ENCODE data around the gene MICAL3.

MICAL3 gene

GRCh38 chr22:17786435-17787161, 237.8 kb downstream of the MICAL3 start:
- Histone ChIP-seq H3K4me3 (ENCODE audit: severe bottlenecking) (no peak overlapping the region), H3K27ac (ENCODE audit: poor library complexity, severe bottlenecking) (peak overlapping the region; percentile 21), H3K36me3 (ENCODE audit: low read depth) (peaks cover 4% of the 10 kb centered on the region; the same call in 1 of the 2 replicates), H3K27me3 (ENCODE audit: insufficient read depth, poor library complexity, severe bottlenecking) (no peaks in the 10 kb centered on the region), H3K9me3 (ENCODE audit: severe bottlenecking) (no peaks in the 10 kb centered on the region), H3K4me1 (ENCODE audit: insufficient read depth, poor library complexity, severe bottlenecking) (no peaks in the 10 kb centered on the region)
- DNase-seq (ENCODE audit: low spot score), result no peak
- no peak for TF ChIP-seq CTCF (IDR thresholded peaks at IDR 0.05; ENCODE audit: poor library complexity, severe bottlenecking)
- ATAC-seq (ENCODE audit: low read depth), result peak; percentile 52

- TF ChIP-seq CTCF (IDR thresholded peaks at IDR 0.05; ENCODE audit: poor library complexity, severe bottlenecking), result peak; percentile 60
- DNase-seq (ENCODE audit: low spot score), result no peak
- H3K36me3 ChIP-seq (ENCODE audit: low read depth), result peaks cover 4% of the 10 kb centered on the region; the same call in 1 of the 2 replicates
- peak overlapping the region; percentile 21 for H3K27ac ChIP-seq (ENCODE audit: poor library complexity, severe bottlenecking)
- ATAC-seq (ENCODE audit: low read depth), result no peak
- H3K9me3 ChIP-seq (ENCODE audit: severe bottlenecking), result no peaks in the 10 kb centered on the region
- no peaks in the 10 kb centered on the region for H3K27me3 ChIP-seq (ENCODE audit: insufficient read depth, poor library complexity, severe bottlenecking)
- no peak overlapping the region for H3K4me3 ChIP-seq (ENCODE audit: severe bottlenecking)
- no peaks in the 10 kb centered on the region for H3K4me1 ChIP-seq (ENCODE audit: insufficient read depth, poor library complexity, severe bottlenecking)
Measured at GRCh38 chr22:17785185-17786184, 238.9 kb downstream of the MICAL3 start.

GRCh38 chr22:17784776-17785175, 239.6 kb downstream of the MICAL3 start:
- no peak for TF ChIP-seq CTCF (IDR thresholded peaks at IDR 0.05; ENCODE audit: poor library complexity, severe bottlenecking)
- Histone ChIP-seq H3K36me3 (ENCODE audit: low read depth) (peaks cover under 1% of the 10 kb centered on the region; the same call in 1 of the 2 replicates), H3K27me3 (ENCODE audit: insufficient read depth, poor library complexity, severe bottlenecking) (no peaks in the 10 kb centered on the region), H3K9me3 (ENCODE audit: severe bottlenecking) (no peaks in the 10 kb centered on the region), H3K27ac (ENCODE audit: poor library complexity, severe bottlenecking) (no peak overlapping the region), H3K4me3 (ENCODE audit: severe bottlenecking) (no peak overlapping the region), H3K4me1 (ENCODE audit: insufficient read depth, poor library complexity, severe bottlenecking) (no peaks in the 10 kb centered on the region)
- no peak for ATAC-seq (ENCODE audit: low read depth)
- DNase-seq (ENCODE audit: low spot score), result no peak

GRCh38 chr22:17783773-17784480, 240.4 kb downstream of the MICAL3 start:
- Histone ChIP-seq H3K9me3 (ENCODE audit: severe bottlenecking) (no peaks in the 10 kb centered on the region), H3K4me1 (ENCODE audit: insufficient read depth, poor library complexity, severe bottlenecking) (no peaks in the 10 kb centered on the region), H3K27me3 (ENCODE audit: insufficient read depth, poor library complexity, severe bottlenecking) (no peaks in the 10 kb centered on the region), H3K27ac (ENCODE audit: poor library complexity, severe bottlenecking) (no peak overlapping the region), H3K4me3 (ENCODE audit: severe bottlenecking) (no peak overlapping the region), H3K36me3 (ENCODE audit: low read depth) (no peaks in the 10 kb centered on the region)
- DNase-seq (ENCODE audit: low spot score) (no peak), ATAC-seq (ENCODE audit: low read depth) (no peak)
- no peak for TF ChIP-seq CTCF (IDR thresholded peaks at IDR 0.05; ENCODE audit: poor library complexity, severe bottlenecking)
